ENCODE data around the gene CA6.
"Not testable (repeated sequence)": the region's sequence is repeated elsewhere in the genome, so short reads cannot be mapped to it uniquely, and the experiment has no call there.

CA6 gene

GRCh38 chr1:8976338-8976737 is 30.7 kb downstream of the CA6 start:
- DNase-seq, result no peak

GRCh38 chr1:8976896-8977450 is 31.3 kb downstream of the CA6 start:
- no peak for DNase-seq

GRCh38 chr1:8980656-8981055 is 35.0 kb downstream of the CA6 start:
- no peak for DNase-seq

GRCh38 chr1:8981169-8981568 is 35.5 kb downstream of the CA6 start:
- DNase-seq, result no peak

GRCh38 chr1:8984203-8984602 is 38.5 kb downstream of the CA6 start:
- DNase-seq, result no peak

- no peak for DNase-seq
Observed at GRCh38 chr1:8984990-8985389, 39.3 kb downstream of the CA6 start.

- DNase-seq, result no peak
Observed at GRCh38 chr1:8985915-8986813, 40.5 kb downstream of the CA6 start.

- DNase-seq, result no peak
Observed at GRCh38 chr1:8986814-8987190, 41.1 kb downstream of the CA6 start.

GRCh38 chr1:8987881-8988617 is 42.4 kb downstream of the CA6 start:
- peak; percentile 36 for DNase-seq

GRCh38 chr1:8988618-8988967 is 42.9 kb downstream of the CA6 start:
- DNase-seq, result no peak

GRCh38 chr1:8989061-8989460 is 43.4 kb downstream of the CA6 start:
- DNase-seq, result no peak

- DNase-seq, result no peak
Observed at GRCh38 chr1:8989821-8990220, 44.2 kb downstream of the CA6 start.

GRCh38 chr1:8992936-8993687 is 47.4 kb downstream of the CA6 start:
- no peak for DNase-seq

- DNase-seq, result not testable (repeated sequence)
Observed at GRCh38 chr1:8993962-8994675, 48.5 kb downstream of the CA6 start.

- DNase-seq, result not testable (repeated sequence)
Observed at GRCh38 chr1:9001534-9002214, 56.0 kb downstream of the CA6 start.

- DNase-seq, result not testable (repeated sequence)
Observed at GRCh38 chr1:9002215-9002560, 56.5 kb downstream of the CA6 start.

- DNase-seq, result no peak
Observed at GRCh38 chr1:9004031-9004699, 58.5 kb downstream of the CA6 start.

GRCh38 chr1:9004700-9005394 is 59.2 kb downstream of the CA6 start:
- no peak for DNase-seq

- DNase-seq, result no peak
Observed at GRCh38 chr1:9005395-9005708, 59.7 kb downstream of the CA6 start.

- DNase-seq, result no peak
Observed at GRCh38 chr1:9006956-9007615, 61.4 kb downstream of the CA6 start.

Measured in DMS79 (cell line).